NCI-H526 treated with DMSO at 0.1 percent for 48 hours (cell line): ENCODE data around the gene RBM5.
A peak's percentile ranks its signal among the peaks of the same experiment; 100 is the strongest.

Source experiments
- DNase-seq: peaks from one replicate; lab custom pipeline; 2025; lab: John Stamatoyannopoulos, UW

The RBM5 gene

DNA sequence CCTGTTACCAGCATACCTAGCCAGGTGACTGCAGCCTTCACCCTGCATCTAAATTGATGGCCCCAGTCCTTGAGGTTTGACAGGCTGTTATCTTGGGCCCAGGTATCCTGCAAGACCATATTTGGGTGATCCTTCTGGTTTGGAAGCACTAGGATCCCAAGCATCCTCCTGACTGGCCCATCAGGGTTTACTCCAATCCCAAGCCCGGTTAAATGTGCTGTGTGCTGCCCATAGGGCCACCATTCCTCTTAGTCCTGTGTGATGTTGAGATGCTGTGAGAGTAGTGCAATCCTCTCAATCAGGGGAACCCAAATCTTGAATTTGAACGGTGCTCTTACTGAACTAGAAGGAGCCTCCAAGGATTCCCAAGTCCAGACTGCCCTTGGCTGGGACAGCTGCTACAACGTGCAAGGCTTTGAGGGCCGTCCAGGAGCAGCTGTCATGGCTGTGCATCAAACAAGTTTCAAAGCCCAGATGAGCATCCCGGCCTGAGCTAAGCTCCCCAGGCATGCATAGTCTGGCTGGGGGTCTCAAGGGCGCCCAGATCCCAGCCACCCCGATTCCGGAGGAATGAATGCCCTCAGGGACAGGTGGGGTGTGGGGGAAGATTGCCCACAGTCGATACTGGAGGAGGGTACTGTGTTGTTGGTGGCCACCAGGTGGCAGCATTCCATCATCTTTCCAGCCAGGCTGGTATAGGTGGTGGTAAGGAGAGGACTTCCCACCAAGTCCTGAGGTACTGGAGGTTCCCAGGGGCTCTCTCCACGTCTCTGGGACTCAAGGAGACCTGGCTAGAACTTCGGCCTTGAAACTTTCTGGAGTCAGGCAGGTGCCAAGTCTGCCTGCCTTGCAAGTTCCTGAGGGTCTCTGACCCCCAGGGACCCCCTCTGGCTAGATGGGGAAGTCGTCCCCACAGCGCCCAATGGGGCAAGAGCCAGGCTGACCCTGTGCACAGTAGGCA, 32.6 kb downstream of the RBM5 start:
- peak; percentile 49 for DNase-seq

DNA sequence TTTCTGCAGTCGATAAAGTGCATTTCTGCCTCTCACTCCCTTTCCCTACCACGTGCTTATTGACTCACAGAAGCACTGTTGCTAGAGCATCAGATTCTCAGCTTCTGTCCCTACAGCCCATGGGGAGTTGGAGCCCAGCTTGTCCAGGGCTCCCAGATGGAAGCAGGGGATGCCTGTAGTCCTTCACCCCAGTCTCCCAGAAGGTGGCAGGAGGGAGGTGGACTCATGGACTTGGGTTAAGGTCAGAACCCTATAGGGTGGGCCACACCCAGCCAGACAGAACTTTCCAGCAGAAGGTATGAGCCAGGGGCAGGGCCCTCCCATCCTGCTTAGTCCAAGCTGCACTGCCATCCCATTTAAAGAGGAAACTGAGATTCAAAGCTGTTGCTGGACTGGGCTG, 33.4 kb downstream of the RBM5 start:
- no peak for DNase-seq

DNA sequence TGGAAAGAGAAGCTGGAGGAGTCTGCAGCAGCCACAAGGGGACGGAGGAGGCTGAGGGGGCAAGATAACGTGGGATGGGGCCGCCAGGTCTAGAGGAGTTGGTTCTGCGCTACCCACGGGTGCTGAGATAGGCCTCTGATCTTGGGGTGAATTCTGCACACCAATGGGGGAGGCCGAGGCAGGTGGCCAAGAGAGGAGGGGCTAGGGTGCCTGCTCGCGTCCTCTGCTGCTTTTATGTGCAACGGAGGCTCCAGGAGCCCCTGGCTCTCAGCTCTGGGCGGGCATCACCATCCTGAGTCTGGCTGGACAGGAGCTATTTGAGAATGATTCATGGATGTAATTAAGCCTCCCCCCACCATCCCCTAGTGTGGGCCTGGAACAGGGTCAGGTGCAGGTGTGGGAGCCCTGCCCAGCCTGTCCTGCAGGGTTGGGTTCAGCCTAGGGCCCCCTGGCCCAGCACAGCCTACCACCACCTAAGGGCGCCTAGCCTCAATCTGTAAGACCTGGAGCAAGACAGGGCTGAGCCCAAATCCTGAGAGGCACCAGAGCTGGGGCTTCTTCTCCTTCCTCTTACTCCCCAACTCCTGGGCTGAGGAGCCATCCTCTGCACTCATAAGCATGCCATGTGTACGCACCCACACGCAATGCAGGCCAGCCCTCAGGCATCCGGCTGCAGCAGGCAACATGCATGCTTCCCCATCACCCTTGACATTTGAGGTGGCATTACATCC, 34.1 kb downstream of the RBM5 start:
- DNase-seq: no peak

DNA sequence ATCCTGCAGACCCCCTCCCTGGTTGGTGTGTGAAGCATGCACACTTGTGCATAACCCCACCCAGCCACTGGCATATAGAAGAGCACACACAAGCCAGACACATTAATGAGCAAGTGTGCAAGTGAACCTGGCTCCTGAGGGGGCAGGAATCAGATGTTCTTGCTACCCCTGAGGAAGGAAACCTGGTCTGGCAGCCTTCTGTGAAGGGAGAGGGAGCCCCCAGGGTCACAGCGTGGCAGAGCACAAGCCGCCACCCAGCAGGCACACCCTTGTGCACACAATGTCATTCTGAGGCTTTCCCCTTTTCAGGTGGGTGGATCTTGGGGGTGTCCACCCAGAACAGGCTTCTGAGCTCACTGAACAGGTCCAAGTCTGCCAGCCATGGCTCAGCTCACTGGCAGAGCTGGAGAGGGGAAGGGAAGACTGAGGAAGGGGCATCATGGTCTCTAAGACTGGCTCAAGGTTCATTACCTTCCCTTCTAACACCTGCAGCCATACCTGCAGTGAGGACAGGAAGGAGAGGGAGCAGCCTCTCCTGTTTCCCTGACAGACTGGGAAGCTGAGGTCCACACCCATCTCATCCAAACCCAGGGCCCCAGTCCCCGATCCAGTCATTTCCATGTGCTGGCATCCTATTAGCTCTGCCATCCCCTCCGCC, 34.8 kb downstream of the RBM5 start:
- DNase-seq: peak; percentile 25

DNA sequence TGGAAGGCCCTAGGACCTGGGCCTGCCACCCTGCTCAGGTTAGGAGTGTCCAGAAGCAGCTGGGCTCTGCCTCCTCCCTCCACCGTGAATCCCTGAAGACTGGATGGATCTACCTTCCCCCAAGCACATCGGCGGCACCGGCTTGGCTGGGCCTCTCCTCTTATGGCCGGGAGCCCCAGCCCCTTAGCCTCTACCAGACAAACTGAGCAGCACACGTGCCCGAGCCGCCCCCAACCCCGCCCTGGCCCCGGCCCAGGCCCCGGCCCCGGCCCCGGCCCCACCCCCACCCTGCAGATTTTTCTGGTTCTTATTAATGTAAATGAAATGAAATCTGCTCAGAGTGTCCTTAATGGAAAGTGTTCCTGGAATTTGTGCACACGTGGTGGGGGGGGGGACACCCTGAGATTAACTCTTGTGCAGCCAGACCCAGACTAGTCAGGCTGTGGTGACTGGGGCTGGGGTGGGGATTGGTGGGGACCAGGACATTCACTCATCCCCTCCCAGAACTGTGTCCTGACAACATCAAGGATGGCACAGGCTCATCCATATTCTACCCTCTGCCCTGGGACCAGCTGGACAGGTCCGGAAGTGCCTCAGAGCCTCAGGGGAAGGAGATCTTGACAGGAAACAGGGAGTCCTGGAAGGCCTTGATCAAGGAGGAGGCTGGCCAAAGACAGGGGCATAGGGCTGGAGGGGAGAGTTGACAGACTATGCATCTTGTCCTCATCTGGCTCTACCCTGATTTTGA, 35.5 kb downstream of the RBM5 start:
- no peak for DNase-seq

DNA sequence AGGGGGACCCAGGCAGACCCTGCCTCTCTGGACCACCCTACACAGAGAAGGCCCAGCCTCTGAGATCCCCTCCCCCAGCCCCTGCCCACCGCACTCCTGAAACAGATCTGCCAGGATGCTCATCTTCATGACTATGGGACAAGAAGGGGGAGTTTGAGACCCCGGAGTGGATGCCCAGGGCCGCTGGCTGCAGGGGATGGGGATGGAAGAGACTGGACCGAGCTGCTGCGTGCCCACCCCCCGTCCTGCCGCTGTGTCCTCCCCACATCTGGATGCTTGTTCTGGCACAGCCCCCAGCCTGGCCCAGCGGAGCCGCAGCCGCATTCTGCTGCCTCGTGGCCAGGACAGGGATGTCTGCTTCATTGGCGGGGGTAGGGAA, 36.1 kb downstream of the RBM5 start:
- DNase-seq: no peak

DNA sequence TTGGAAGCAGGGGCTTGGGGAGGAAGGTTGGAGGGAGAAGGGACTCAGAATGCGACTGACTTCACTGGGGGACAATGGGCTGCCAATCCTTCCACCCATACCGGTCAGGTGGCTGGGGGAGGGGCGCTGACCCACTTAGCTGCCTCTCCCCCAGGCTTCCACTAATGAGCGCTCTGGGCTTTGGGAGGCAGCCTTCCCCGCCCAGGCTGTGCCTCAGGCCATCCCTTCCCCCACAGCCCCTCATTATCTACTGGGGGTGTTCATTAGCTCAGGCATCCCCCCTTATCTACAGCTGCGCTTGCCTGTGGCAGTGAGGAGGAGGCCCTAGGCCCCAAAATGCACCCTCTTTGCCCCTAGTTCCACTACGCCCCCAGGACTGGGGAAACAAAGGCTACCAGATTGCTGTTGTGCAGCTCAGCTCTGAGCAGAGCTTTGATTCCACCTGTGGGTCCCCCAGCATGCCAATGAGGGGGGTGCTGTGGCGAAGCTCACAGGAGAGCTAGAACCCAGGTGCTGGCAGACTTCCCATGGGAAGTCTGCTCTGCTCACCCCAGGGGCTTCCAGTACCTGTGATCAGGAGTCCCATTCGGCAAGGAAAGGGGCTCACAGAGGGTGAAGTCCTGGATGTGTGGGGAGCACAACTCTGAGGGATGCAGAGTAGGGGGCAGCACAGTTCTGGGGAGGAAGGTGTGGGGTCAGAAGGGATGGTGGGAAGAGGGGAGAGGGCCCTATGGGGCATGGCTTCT, 37.0 kb downstream of the RBM5 start:
- DNase-seq: no peak

DNA sequence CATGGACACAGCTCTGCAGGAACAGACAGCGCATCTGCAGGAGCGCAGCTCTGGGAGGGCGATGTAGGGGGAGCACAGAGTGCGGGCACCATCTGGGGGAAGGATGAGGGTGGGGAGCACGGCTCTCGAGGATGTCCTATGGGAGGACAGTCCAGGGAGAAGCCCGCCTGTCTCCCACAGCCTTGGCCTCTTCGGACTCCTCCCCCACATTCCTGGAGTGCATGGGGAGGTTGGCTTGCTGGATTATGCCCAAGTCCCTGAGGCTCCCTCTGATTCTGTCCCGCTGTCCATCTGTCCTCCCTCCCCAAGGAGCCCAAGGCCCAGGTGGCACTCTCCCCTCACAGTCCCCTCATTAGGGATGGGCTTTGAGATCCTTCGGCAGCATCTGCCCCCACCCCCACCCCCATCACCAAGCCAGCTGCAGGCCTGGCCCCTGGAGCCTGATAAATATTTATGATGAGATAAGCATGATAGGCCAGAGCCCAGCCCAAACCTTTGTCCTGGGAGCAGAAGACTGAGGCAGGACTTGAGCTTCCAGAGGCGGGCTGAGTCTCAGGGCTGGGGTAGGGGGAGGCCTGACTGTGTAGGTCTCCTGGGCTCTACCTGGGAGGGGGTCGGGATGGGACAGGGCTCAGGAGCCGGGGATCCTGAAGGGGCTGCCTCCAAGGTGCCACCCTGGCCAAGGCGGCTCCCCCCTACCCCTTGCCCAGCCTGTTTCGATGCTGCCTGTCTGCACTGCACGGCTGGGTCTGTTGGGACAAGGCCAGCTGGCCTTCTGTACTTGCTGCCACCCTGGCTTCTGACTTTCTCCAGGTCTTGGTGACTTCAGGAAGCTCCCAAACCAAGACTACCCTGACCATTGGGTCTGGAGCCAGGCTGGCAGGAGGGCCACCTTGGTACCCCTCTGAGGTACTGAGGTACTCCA, 37.8 kb downstream of the RBM5 start:
- peak; percentile 10 for DNase-seq

DNA sequence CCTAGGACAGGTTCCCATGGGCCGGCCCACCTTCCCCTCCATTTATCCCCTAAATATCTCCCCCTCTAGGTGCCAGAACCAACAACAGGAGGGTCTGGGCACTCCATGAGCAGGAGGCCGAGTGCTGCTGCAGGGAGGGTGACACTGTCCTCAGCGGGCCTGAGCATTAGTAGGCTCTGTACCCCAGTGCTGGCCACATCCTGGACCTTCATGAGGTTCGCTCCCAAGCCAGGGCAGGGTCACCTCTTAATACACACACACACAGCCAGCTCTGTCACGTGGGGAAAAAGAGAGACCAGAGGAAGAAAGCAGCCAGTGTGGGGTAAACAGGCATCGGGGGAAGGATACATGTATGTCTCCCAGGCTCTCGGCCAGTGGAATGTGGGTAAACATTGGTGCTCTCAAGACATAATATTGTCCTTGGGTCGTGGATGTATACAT, 38.6 kb downstream of the RBM5 start:
- DNase-seq: no peak

DNA sequence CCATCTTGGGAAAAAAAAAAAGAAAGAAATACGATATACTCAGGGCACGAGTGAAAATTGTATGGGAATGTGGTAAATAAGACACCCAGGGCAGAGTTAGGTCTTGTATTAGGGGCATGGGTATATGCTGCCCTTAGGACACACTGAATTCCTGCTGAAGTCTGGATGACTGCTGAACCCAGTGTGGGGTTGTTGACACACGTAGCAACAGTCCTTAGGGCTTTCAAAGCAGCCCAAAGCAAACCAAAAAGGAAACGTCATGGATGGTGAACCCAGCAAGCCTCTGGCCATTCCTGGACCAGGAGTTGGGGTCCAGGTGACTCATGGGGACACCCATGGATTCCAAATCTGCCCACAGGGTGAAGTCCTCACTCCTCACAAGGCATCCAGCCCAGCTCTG, 39.3 kb downstream of the RBM5 start:
- no peak for DNase-seq

DNA sequence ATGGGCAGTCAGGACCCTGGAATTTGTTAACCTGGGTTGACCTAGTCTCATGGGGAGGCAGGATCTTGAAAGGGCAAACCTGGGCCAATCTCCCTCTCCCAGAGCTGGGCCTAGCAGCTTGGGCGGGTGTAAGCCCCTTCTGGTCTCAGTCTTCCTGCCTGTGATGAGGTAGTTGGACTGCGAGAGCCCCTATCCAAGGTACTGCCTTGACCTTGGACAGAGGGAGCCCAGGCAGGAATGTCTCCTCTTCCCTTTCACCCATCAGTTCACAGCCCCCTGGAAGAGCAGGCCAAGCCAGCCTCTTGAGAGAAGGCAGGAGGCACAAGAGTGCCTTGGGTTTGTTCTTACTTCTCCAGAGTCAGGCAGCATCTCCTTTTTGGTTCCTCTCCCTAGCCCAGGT, 41.7 kb downstream of the RBM5 start:
- DNase-seq: no peak

DNA sequence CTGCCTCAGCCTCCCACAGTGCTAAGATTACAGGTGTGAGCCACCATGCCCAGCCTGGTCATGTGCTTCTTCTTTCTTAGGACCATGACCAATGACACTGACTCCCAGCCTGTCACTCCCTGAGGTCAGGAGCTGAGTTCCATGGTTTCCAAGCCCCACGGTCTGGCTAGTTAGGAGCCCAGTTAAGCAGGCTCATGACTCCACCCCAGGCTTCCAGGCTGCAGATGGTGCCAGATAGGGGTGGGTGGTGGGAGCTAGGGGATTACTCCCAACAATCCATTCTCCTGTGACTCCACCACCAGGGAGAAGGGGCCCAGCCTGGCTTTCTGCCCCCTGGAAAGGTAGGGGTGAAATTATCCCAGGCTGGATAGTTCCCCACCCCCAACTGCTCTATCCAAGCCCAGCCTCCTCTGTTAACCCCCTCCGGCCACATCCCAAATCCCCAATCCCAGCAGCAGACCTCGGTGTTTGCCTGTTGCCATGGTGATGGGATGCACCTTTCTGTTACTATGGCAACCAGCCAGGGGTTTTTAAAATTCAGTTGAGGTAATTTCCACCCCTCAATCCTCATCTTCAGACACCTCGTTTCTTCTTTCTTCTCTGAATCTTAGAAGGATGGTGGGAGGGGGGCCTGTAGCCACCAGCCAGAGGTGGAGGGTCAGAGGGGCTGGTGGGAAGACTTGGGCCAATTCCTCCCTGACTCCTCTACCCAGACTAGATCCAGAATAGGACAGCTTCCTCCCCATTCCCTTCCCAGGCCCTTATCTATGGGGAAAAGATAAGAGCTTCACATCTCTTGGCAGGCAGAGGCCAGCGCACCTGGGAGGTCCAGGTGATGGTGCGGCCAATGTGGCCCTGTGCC, 43.9 kb downstream of the RBM5 start:
- DNase-seq: no peak

DNA sequence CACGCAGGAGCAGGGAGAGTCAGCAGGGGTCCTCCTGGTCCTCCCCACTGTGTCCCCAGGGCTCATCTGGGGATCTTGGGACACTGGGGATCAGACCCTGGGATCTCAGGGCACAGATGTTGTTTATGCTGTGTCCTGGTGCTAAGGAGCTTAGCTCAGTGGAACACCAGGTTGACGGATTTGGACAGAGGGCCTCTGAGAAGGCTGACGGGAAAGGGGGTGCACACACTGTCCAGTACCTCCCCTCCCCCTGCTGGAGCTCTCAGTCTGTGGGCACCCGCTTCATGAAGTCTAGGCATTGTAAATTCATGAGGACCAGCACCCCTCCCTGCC, 44.5 kb downstream of the RBM5 start:
- DNase-seq: no peak

DNA sequence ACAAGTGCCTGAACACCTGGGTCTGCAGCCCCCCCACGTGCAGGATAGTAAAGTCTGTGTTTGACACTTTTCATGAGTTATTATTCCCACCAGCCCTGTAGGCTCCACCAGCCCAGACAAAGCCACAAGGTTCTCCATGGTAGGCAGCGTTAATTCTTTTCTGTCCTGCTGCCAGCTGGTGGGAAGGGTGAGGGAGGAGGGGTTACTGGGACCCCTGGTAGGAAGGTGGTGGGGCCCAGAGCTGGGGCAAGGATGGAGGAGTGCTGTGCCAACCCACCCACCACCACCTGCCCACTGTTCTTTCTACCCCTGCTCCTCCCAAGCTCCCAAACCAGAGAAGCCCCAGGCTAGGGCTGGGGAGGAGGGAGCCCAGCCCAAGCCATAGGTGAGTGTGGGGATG, 45.6 kb downstream of the RBM5 start:
- no peak for DNase-seq

DNA sequence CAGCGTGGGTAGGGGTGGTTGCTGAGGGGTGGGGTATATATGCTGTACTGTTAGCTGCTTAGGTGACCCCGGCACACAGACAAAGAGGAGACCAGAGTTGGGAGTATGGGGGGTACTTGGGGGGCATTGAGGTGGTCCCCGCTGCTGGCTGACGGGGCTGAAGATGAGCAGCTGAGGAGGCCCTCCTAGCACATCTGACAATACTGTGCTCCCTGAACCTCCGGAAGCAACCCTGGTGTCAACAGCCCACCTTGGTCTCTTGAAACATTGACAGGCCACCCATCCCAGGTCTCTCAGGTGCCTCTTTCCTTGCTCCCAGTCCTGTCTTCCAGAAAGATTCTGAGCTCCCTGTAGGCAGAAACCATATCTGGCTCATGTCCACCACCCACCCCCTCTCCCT, 47.2 kb downstream of the RBM5 start:
- no peak for DNase-seq

DNA sequence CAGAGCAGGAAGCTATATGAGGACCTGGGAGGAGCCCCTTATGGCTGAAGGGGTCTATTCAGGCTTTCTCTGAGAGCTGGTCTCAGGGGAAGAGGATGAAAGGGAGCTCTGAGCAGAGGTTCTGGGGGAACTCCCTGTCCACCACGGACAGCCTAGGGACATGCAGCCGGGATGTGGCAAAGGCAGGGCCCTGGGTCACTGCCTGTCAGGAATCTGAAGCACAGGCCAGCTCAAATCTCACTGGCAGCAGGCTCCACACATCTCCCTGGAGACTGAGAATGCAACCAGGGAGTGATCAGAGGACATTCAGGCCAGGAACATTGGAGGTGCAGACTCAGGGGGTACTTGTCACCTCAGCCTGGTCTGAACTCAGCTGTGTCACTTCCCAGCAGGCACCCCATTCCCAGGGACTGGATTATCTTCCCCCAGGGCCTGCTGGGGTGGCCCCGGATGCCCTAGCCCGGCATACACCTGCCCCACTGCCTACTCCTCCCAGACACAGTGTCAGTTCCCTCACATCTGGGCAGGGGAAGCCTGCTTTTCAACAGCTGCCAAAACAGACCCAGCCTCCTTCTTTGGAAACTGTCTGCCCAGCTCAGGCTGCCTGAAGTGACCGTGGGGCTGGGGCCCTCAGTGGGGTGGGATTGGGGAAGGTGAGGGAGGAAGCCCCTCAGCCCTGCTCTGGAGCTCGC, 48.1 kb downstream of the RBM5 start:
- no peak for DNase-seq

DNA sequence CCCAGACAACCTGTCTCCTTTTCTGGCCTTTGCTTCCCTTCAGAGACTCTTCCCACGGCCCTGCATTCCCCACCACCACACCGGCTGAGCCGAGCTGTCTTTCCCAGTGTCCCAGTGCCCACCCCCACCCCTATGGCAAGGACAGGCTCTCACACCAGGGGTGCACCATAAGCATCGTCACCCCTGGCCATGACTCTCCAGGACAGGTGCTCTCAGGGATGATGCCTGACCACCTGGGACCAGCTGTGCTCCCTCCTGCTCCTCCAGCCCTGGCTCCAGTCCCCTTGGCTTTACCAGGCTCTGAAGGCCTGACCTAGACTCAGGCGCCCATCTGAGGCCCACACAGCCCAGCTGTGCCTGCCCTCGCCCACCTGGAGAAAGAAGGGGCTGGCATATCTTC, 48.8 kb downstream of the RBM5 start:
- DNase-seq: no peak

DNA sequence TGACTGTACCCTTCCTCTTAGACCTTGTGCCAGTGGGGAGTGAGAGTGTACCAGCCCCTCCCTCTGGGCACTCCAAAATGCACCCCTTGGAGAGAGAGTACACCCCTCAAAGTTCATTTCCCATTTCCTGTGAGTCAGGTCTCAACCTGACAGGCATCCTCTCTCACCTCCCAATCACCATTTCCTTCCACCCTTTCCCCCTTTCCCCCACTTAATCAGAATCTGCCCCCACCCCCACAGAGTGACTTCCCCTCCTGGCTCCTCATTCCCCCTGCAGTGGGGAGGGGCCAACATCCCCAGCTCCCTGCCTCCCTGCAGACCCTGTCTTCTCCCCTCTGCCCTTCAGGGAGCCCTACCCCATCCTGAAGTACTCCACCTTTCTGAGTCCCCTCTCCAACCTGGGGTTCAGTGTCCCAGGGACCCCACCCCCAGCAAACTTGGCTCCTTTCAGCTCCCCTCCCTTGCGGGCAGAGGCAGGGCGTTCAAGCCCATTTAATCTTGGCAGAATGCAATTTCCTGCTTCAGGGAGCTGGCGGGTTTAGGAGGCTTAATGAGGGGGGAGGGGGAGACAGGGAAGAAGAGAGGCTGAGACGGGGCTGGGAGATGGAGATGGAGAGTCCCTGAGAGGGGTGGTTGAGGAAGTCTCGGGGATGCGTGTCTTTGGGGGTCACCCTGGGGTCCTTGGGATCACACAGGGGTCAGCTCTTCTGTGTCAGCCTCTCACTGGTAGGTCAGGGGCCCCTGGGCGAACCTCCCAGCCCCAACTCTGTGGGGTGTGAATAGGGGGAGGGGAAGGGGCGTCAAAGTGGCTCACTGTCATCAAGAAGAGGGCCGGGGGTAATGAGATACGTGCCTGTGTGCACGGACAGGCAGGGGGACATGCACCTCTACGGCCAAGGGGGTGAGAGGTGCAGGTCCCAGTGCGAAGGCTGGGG, 49.8 kb downstream of the RBM5 start:
- no peak for DNase-seq
